SH-SY5Y (cell line): ENCODE results near the gene KBTBD3.

Experiments used
- GATA2 ChIP-seq: IDR thresholded peaks from 2 replicates; pipeline ENCODE4 v1.6.1; 2011; ENCODE audit warnings: mild to moderate bottlenecking, low read depth, low read length
- GATA3 ChIP-seq: IDR thresholded peaks from 2 replicates; pipeline ENCODE4 v1.6.1; 2011; ENCODE audit warnings: low read depth, mild to moderate bottlenecking, low read length, moderate library complexity

GRCh38 chr11:106082096-106082495, 4.9 kb upstream of the KBTBD3 start:
- TF ChIP-seq GATA2 (no peak), GATA3 (no peak)
